VCaP (cell line): ENCODE data around the gene NTN5.
"Not testable (repeated sequence)": the region's sequence is repeated elsewhere in the genome, so short reads cannot be mapped to it uniquely, and the experiment has no call there.

Experiments
- H3K27ac ChIP-seq: fragments of 450-650 bp; 2 replicates; pipeline ENCODE4 v1.5.1; 2017
- TF ChIP-seq, protein P1 (sequence below): fragments of 450-650 bp; conservative IDR thresholded peaks from 2 replicates; pipeline ENCODE4 v1.5.1; 2017; ENCODE audit warnings: mild to moderate bottlenecking, moderate library complexity

NTN5 gene

DNA sequence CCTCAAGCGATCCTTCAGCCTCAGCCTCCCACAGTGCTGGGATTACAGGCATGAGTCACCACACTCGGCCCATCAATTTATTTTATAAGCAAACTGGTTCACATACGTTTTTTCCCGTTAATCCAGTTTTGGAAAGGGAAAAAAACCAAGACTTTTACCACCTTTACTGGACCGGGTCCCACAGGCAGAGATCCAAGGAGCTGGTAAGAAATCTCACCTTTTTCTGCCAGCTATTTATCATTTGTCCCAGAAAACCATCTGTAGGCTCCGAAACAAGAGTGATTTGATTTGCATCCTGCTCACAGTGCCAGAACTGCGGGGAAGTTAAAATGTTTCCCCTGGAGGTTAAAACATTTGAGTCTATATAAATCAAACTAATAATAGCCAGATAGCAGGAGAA lies 16.6 kb upstream of the NTN5 start:
- no peak overlapping the region for H3K27ac ChIP-seq
- TF ChIP-seq, protein P1, sequence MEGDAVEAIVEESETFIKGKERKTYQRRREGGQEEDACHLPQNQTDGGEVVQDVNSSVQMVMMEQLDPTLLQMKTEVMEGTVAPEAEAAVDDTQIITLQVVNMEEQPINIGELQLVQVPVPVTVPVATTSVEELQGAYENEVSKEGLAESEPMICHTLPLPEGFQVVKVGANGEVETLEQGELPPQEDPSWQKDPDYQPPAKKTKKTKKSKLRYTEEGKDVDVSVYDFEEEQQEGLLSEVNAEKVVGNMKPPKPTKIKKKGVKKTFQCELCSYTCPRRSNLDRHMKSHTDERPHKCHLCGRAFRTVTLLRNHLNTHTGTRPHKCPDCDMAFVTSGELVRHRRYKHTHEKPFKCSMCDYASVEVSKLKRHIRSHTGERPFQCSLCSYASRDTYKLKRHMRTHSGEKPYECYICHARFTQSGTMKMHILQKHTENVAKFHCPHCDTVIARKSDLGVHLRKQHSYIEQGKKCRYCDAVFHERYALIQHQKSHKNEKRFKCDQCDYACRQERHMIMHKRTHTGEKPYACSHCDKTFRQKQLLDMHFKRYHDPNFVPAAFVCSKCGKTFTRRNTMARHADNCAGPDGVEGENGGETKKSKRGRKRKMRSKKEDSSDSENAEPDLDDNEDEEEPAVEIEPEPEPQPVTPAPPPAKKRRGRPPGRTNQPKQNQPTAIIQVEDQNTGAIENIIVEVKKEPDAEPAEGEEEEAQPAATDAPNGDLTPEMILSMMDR, result no peak

DNA sequence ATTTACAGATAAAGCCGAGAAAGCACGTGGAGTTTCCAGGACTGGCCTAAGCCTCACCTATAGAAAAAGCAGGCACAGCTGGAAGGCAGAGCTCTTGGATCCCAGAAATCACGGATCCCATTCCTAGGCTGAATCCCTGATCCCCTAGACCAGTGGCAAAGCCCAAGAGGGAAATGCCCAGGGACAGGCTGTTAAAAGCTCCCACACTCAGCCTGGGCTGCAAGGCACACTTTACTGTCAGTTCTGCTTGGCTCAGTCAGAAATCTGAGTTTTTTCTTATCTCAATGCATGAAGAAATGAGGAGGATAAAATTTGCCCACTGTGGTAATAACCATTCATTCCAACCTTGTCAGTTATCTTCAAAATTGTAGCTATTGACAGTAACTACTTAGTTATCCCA lies 15.0 kb upstream of the NTN5 start:
- TF ChIP-seq, protein P1, result no peak
- no peak overlapping the region for H3K27ac ChIP-seq

DNA sequence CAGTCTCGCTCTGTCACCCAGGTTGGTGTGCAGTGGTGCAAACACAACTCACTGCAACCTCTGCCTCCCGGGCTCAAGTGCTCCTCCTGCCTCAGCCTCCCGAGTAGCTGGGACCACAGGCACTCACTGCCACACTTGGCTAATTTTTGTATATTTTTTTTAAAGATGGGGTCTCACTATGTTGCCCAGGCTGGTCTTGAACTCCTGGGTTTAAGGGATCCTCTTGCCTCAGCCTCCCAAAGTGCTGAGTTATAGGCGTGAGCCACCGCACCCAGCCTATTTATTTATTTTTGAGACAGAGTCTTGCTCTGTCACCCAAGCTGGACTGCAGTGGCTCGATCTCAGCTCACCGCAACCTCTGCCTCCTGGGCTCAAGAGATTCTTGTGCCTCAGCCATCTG lies 13.8 kb upstream of the NTN5 start:
- not testable (repeated sequence) for H3K27ac ChIP-seq

DNA sequence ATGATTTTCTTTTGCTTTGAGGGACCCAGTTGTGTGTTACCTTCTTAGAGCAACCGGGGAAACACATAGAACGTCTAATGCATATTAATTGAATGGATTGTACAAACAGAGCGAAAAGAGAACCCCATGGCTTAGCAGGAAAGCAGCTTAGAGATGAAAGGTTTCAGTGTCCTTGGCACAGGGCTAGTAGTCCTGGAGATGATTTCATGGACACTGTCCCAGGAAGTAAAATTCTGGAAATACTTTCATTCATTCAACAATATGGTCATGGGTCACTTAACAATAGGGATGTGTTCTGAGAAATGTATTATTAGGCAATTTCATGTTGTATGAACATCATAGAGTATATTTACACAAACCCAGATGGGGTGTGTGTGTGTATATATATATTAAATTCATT lies 13.3 kb upstream of the NTN5 start:
- no peak overlapping the region for H3K27ac ChIP-seq
- TF ChIP-seq, protein P1, result no peak

DNA sequence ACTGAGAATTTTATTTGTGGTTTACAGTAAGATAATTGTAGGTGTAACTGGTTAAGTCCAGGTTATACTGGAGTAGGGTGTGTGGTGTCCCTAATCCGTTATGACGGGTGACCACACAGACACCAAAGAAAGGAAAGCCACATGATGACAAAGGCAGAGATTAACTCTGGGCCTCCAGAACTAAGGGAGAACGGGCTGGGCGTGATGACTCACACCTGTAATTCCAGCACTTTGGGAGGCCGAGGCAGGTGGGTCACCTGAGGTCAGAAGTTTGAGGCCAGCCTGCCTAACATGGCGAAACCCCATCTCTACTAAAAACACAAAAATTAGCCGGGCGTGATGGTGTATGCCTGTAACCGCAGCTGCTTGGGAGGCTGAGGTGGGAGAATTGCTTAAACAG lies 12.8 kb upstream of the NTN5 start:
- TF ChIP-seq, protein P1, result no peak
- peak overlapping the region; percentile 72; the same call in 1 of the 2 replicates for H3K27ac ChIP-seq

DNA sequence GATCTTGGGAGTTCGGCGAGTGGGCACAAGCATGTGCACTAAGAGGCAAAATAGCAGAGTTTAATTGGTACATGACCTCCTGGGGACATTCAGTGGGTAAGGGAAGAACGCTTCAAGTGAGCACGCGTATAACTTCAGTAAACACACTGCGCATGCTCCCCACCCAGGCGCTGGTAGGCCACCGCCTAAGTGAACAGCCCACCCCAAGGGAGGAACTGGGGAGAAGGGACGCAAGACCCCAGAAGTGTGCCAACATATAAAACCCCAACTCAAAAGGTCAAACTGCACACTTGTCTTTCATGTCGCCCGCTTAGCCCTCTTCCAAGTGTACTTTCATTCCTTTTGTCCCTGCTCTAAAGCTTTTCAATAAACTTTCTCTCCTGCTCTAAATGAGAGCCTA lies 10.5 kb upstream of the NTN5 start:
- TF ChIP-seq, protein P1, result no peak
- H3K27ac ChIP-seq, result peak overlapping the region; percentile 72

DNA sequence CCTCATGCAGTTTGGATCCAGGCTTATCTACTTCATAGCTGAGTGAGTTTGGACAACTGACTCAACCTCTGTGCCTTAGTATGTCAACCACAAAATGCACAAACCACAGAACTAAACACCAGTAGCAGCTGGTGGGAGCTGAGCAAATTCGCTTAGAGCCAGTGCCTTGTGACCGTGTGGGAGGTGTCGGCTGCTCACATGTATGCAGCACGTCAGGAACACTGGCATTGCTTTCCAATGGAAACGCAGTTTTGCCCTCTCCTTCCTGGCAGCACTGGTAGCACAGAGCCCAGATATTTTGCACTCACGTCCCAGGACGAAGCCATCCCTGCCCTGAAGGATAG lies 8.3 kb upstream of the NTN5 start:
- H3K27ac ChIP-seq, result no peak overlapping the region

DNA sequence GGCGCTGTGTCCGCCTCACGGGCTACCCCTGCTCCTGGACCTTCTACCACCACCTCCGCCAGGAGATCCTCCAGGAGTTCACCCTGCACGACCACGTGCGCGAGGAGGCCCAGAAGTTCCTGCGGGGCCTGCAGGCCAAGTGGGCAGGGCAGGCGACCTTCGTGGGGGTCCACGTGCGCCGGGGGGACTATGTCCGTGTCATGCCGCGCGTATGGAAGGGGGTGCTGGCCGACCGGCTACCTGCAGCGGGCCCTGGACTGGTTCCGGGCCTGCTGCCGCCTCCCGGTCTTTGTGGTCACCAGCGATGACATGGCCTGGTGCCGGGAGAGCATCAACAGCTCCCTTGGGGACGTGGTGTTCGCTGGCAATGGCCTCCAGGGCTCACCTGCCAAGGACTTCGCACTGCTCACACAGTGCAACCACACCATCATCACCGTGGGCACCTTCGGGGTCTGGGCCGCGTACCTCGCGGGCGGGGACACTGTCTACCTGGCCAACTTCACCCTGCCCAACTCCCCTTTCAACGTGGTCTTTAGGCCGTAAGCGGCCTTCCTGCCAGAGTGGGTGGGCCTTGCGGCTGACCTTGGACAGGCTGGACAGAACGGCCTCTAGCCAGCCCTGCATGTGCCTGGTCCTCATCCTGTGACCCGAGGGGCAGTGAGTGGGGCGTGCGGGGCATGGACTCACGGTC lies 7.8 kb upstream of the NTN5 start:
- TF ChIP-seq, protein P1, result no peak
- H3K27ac ChIP-seq, result no peak overlapping the region

More for the DNA sequence above, 8.3 kb upstream of the NTN5 start:
- TF ChIP-seq, protein P1, result no peak

DNA sequence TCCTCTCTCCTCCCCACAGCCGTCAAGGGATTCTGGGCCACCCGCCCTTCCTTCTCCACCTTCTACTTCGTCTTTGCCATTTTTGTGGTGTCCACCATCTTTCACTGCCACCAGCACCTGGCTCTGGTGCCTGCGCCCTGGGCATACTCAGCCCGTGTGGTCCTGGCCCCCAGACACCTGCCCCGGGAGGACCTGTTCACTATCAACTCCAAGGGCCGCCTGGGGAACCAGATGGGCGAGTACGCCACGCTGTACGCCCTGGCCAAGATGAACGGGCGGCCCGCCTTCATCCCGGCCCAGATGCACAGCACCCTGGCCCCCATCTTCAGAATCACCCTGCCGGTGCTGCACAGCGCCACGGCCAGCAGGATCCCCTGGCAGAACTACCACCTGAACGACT lies 7.2 kb upstream of the NTN5 start:
- H3K27ac ChIP-seq, result not testable (repeated sequence)
